Measurements from ENCODE around the gene KLHL26.

Gene KLHL26

GRCh38 chr19:18594096-18594823 is 42.6 kb upstream of the KLHL26 start:
- no peaks in the 10 kb centered on the region for H3K9me3 ChIP-seq
- H3K27ac ChIP-seq = peak overlapping the region; percentile 51 to 74
- H3K4me3 ChIP-seq = peak overlapping the region; percentile 27 to 42
- intact Hi-C loops (cut with DNase I; ENCODE audit: low total_unique reads) = loop anchor here (10.0 kb wide), 1 partner anchor 251 kb away; no protein-coding TSS in a partner anchor
- peak; percentile 68 to 86 for DNase-seq
- H3K27me3 ChIP-seq = peaks cover 0 to 18% of the 10 kb centered on the region in 2 donors
- peaks cover 0 to 34% (median 28%) of the 10 kb centered on the region in 4 donors for H3K4me1 ChIP-seq
- H3K36me3 ChIP-seq = peaks cover 7 to 20% (median 14%) of the 10 kb centered on the region in 3 donors
- TF ChIP-seq CTCF (IDR thresholded peaks at IDR 0.05) = peak; percentile 91 to 95

GRCh38 chr19:18594824-18595373 is 41.9 kb upstream of the KLHL26 start:
- TF ChIP-seq CTCF (IDR thresholded peaks at IDR 0.05) = no peak
- peaks cover 0 to 24% of the 10 kb centered on the region in 2 donors for H3K27me3 ChIP-seq
- H3K4me3 ChIP-seq = peak overlapping the region; percentile 27 to 42
- H3K4me1 ChIP-seq = peaks cover 0 to 28% (median 22%) of the 10 kb centered on the region in 4 donors
- intact Hi-C loops (cut with DNase I; ENCODE audit: low total_unique reads) = loop anchor here (5.0 to 10.0 kb wide), 2 partner anchors 77 to 250 kb away; no protein-coding TSS in a partner anchor
- no peaks in the 10 kb centered on the region for H3K9me3 ChIP-seq
- peaks cover 7 to 20% (median 17%) of the 10 kb centered on the region in 3 donors for H3K36me3 ChIP-seq
- peak overlapping the region; percentile 51 to 74 for H3K27ac ChIP-seq
- no peak for DNase-seq

DNA sequence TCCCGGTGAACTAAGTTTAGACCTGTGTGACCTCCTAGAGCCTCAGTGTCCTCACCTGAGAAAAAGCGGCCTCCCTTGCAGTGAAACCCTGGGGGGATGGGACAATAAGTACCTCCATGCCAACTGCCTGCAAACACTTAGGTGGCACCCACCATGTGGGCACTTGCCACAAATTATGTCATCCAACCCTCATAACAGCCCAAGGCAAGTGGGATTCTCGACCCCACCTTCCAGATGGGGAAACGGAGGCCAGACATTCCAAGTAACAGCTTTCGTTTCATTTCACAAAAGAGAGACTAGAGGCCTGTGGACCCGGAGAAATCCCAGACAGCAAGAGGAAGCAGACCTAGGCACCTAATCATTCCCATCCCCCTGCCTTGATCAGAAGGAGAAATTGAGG is 41.4 kb upstream of the KLHL26 start:
- Histone ChIP-seq H3K4me1 (peaks cover 0 to 23% (median 19%) of the 10 kb centered on the region in 4 donors), H3K27ac (peak overlapping the region; percentile 51 to 74), H3K36me3 (peaks cover 7 to 18% (median 17%) of the 10 kb centered on the region in 3 donors), H3K27me3 (peaks cover 0 to 30% of the 10 kb centered on the region in 2 donors), H3K9me3 (no peaks in the 10 kb centered on the region), H3K4me3 (no peak overlapping the region)
- TF ChIP-seq CTCF (IDR thresholded peaks at IDR 0.05) = no peak
- DNase-seq = no peak
- intact Hi-C loops (cut with DNase I; ENCODE audit: low total_unique reads) = loop anchor here (5.0 to 10.0 kb wide), 2 partner anchors 77 to 249 kb away; no protein-coding TSS in a partner anchor

DNA sequence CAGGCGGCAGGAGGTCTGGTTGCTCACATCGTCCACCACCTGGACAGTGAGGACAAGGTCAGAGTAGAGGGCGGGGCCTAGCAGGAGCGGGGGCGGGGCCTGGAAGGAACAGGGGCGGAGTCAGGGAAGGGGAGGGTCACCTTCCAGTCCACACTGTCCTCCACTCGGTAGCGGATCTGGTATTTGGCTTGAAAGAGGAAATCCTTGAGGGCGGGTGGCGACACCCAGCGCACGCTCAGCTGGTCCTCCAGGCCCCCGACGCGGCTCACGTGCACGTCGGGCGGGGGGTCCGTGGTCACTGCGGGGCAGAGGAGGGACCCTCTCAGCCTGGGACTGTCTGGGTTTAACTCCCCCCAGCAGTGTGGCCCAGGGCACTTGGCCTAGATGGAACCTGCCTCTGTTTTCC is 40.1 kb upstream of the KLHL26 start:
- Histone ChIP-seq H3K9me3 (no peaks in the 10 kb centered on the region), H3K27ac (no peak overlapping the region), H3K4me1 (peaks cover 0 to 22% (median 19%) of the 10 kb centered on the region in 4 donors), H3K36me3 (peaks cover 5 to 17% (median 7%) of the 10 kb centered on the region in 3 donors), H3K4me3 (no peak overlapping the region), H3K27me3 (peaks cover 0 to 34% of the 10 kb centered on the region in 2 donors)
- intact Hi-C loops (cut with DNase I; ENCODE audit: low total_unique reads) = loop anchor here (5.0 to 10.0 kb wide), 2 partner anchors 76 to 248 kb away; no protein-coding TSS in a partner anchor
- TF ChIP-seq CTCF (IDR thresholded peaks at IDR 0.05) = no peak
- DNase-seq = peak; percentile 63 to 81

- peaks cover 0 to 17% (median 7%) of the 10 kb centered on the region in 3 donors for H3K36me3 ChIP-seq
- TF ChIP-seq CTCF (IDR thresholded peaks at IDR 0.05) = no peak
- H3K4me3 ChIP-seq = no peak overlapping the region
- peaks cover 0 to 28% (median 19%) of the 10 kb centered on the region in 4 donors for H3K4me1 ChIP-seq
- H3K27me3 ChIP-seq = peaks cover 0 to 34% of the 10 kb centered on the region in 2 donors
- DNase-seq = no peak
- intact Hi-C loops (cut with DNase I; ENCODE audit: low total_unique reads) = loop anchor here (5.0 to 10.0 kb wide), 2 partner anchors 74 to 247 kb away; no protein-coding TSS in a partner anchor
- no peak overlapping the region for H3K27ac ChIP-seq
- no peaks in the 10 kb centered on the region for H3K9me3 ChIP-seq
These were observed 38.8 kb upstream of the KLHL26 start for GRCh38 chr19:18597809-18598660.
